Tibial nerve (tissue), 4 donors: ENCODE results near the gene SPATS2.

Source experiments
- CTCF ChIP-seq, 5 experiments: fragments of 200-600 bp in 3 of 5; fragments of 450-650 bp in 2 of 5; sonication (generic) in 3 of 5; IDR thresholded peaks; one replicate each; pipeline ENCODE4 v1.5.1; 2016 to 2019; ENCODE audit warnings: antibody characterized with exemption in 5 of 5, mild to moderate bottlenecking in 3 of 5, moderate library complexity in 2 of 5
- EP300 ChIP-seq, 2 donors: sonication (generic); formaldehyde crosslinking; IDR thresholded peaks; one replicate each; pipeline ENCODE4 v1.6.1; 2017; ENCODE audit warnings: antibody characterized with exemption in 2 of 2, mild to moderate bottlenecking in 1 of 2
- POLR2A ChIP-seq, 2 donors: fragments of 450-650 bp; IDR thresholded peaks; one replicate each; pipeline ENCODE4 v1.6.1; 2017; ENCODE audit warnings: antibody characterized with exemption in 2 of 2, mild to moderate bottlenecking in 2 of 2, moderate library complexity in 2 of 2

GRCh38 chr12:49336645-49337584, 30.3 kb upstream of the SPATS2 start, which contains the start of gene C1QL4:
- TF ChIP-seq CTCF (IDR thresholded peaks at IDR 0.05): peak; percentile 67 to 97 (median 95)
- TF ChIP-seq POLR2A (IDR thresholded peaks at IDR 0.05): no peak
- no peak for TF ChIP-seq EP300 (IDR thresholded peaks at IDR 0.05)
